GM18526 (cell line): ENCODE results near the gene YBEY.

Source experiments
- POLR2A ChIP-seq: IDR thresholded peaks from 3 replicates; pipeline ENCODE4 v1.6.1; 2011; ENCODE audit not compliant: insufficient read length; ENCODE audit errors: extremely low read depth

Gene YBEY

GRCh38 chr21:46286648-46287002, 483 bp downstream of the YBEY start:
- TF ChIP-seq POLR2A: no peak

- TF ChIP-seq POLR2A: no peak
Observed at GRCh38 chr21:46287541-46287940, 1.4 kb downstream of the YBEY start.

- TF ChIP-seq POLR2A: no peak
Observed at GRCh38 chr21:46289655-46290179, 3.6 kb downstream of the YBEY start.

DNA sequence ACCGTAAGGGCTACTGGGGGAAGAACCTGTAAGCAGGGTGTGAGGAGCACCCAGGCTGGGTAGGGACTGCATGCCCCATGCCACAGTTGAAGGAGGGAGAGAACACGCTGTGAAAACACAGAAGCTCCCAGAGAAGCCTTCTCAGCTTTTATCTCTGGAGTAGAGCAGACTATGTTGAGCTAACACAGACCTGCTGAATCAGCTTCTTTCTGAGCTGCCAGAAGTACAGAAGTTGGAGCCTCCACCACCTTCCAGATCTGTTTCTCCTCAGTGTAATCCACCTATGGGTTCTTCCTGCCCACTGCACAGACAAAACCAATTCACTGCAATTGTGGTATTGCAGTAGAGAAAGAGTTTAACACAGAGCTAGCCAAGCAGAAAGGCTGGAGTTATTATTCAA, 5.4 kb downstream of the YBEY start:
- TF ChIP-seq POLR2A: no peak

DNA sequence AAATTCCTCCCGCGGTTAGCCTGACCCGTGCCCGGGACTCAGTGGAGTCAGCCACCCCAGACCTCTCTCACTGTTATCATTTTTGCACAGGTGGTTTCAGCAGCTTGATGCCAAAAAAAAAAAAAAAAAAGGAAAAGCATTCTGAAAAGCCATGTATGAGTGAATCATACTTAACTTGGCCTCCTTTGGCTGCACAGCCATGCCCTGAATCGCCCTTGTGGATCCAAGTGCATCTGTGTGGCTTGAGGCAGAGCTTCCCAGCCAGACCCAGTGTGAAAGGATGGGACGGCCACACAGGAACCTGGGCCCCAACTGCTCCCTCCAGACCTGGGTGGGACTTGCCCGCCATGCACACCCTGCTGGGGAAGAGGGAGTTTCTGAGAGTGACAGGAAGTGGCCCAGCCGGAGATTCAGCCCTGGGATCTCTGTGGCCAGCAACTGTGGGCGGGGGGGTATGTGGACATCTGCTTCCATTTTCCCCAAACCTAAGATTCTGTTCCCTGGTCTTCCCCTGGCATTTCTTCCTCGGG, 8.6 kb downstream of the YBEY start:
- TF ChIP-seq POLR2A: no peak

DNA sequence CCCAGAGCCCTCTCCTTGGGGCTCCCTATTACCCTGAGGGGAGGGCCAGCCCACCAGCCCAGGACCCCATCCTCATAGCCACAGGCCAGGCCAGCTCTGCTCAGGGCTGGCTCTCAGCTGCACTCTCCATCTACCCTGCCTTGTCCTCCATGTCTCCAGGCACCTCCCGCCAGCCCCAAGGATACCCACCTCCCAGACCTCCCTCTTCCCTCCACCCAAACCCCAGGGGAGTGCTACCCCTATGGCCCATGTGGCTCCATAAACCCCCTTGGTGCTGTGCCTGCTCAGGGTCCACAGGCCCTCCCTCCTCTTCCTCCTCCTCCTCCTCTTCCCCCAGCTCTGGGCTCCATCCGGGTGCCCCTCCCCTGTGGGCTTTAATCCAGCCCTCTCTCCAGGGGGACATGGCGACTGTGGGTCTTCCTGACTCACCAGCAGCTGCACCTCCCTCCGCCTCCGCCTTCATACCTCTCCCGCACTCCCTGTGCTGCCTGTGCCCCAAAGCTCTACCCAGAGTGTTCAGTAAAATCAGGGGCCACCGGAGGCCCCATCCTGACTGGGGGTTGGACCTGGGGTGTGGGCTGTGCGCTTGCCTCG, 9.1 kb downstream of the YBEY start:
- no peak for TF ChIP-seq POLR2A

DNA sequence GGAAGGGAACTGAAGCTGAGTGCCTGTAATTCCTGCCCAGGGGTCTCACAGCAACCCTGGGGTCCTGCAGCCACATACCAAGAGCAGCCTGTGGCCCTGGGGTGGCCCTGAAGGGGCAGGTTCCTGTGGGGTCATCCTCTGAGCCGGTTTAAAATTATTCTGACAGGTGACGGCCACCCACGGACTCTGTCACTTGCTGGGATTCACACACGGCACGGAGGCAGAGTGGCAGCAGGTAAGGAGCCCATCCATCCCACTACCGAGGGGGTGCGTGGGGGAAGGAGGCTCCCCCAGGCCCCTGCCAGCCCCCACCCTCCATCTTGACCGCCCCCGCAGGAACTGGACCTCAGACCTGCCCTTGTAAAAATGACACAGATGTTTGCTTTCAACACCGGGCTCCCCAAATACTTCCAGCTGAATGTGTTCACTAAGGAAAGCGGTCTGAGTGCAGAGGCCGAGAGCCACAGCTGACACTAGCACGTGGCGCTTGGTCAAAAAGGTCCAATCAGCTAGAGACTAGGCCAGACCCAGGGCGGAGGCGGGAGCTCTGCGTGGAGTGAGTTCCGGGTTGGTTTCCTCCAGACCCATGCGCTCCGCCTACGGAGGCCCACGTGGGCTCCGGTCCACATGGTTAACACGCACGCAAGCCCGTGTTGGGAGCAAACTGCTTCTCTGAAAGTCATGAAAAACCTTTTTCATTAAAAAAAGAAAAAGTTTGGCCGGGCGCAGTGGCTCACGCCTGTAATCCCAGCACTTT, 10.0 kb downstream of the YBEY start:
- no peak for TF ChIP-seq POLR2A

- no peak for TF ChIP-seq POLR2A
Observed at GRCh38 chr21:46297338-46298271, 11.5 kb downstream of the YBEY start.

DNA sequence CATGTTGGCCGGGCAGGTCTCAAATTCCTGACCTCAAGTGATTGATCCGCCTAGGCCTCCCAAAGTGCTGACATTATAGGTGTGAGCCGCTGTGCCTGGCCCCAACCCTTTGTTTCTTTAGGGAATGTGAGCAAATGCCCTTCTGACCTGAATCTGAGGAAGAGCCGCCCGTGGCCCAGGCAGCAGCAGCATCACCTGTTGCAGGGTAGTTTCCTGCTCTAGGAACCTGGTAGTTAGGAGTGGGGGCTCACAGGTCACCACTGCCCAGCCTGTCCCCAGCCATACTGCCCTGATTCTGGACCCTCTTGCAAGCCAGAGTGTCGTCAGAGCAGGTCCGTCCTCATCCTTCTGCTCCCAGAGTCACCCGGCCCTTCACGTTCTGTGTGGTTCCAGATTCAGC, 13.0 kb downstream of the YBEY start:
- no peak for TF ChIP-seq POLR2A

GRCh38 chr21:46301759-46302158, 15.6 kb downstream of the YBEY start:
- no peak for TF ChIP-seq POLR2A

DNA sequence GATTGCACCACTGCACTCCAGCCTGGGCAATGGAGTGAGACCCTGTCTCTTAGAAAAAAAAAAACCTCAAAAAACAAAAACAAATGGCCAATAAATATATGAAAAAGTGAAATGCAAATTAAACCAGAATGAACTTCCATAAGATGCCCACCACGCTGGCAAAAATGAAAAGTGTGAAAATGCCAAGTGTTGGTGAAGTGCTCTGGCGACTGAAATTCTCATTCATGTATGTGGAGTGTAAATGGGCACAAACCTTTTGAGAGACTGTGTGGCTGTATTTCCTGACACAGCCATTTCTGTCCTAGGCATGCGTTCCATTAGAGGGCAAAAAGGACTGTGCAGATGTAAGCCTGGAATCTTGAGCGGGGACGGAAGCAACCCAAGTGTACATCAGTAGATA, 18.3 kb downstream of the YBEY start:
- TF ChIP-seq POLR2A: no peak

DNA sequence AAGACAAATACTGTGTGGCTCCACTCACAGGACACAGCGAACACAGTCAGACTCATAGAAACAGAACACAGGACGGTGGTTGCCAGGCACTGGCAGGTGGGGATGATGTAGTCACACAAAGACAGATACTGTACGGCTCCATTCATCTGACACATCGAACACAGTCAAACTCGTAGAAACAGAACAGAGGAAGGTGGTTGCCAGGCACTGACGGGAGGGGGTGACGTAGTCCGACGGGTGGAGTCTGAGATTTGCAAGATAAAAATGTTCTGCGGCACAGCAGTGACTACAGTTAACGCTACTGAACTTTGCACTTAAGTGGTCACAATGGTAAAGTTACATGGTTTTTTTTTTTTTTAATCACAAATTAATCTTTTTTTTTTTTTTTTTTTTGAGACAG, 18.8 kb downstream of the YBEY start:
- no peak for TF ChIP-seq POLR2A

DNA sequence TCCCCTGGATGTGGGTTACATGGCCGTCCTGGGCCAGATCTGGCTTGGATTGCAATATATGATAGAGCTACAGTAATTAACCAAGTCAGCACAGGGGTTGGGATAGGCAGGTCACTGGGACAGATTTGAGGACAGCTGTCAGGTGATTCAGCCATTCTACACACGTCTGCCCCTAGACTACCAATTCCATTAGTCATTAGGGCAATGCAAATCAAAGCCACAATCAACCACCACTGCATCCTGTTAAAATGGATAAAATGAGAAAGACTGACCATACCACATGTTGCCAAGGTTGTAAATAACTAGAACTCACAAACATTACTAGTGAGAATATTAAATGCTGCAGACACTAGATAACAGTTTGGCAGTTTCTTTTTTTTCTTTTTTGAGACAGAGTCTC, 21.5 kb downstream of the YBEY start:
- no peak for TF ChIP-seq POLR2A

DNA sequence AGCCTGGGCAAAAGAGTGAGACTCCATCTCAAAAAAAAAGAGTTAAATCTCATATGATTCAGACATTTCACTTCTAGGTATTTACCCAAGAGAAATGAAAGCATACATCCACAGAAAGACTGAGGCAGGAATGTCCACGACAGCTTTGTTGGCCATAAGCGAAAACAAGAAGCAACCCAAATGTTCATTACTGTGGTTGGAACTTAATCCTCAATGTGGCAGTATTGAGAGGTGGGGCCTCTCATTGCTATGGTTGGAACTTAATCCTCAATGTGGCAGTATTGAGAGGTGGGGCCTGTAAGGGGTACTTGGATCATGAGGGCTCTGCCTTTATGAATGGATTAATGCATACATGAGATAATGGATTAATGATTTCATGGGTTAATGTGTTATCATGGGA, 22.3 kb downstream of the YBEY start:
- TF ChIP-seq POLR2A: no peak

- no peak for TF ChIP-seq POLR2A
Observed at GRCh38 chr21:46311568-46311967, 25.4 kb downstream of the YBEY start.
